Sigmoid colon (tissue), 4 donors: Measurements from ENCODE around the gene GHSR.

Source experiments
- CTCF ChIP-seq, 4 experiments: fragments of 450-650 bp in 3 of 4; fragments of 200-600 bp in 1 of 4; IDR thresholded peaks; one replicate each; pipeline ENCODE4 v1.5.1; 2016 to 2019; ENCODE audit warnings: antibody characterized with exemption in 4 of 4, mild to moderate bottlenecking in 3 of 4, moderate library complexity in 2 of 4
- EP300 ChIP-seq, 4 donors: sonication (generic); formaldehyde crosslinking; IDR thresholded peaks; one replicate each; pipeline ENCODE4 v1.6.1; 2017; ENCODE audit warnings: antibody characterized with exemption in 4 of 4
- POLR2A ChIP-seq, 2 donors: fragments of 450-650 bp; IDR thresholded peaks; one replicate each; pipeline ENCODE4 v1.6.1; 2016; ENCODE audit warnings: antibody characterized with exemption in 2 of 2, mild to moderate bottlenecking in 2 of 2, moderate library complexity in 2 of 2

GRCh38 chr3:172402090-172402489, 46.2 kb downstream of the GHSR start:
- no peak for TF ChIP-seq EP300 (IDR thresholded peaks at IDR 0.05)
- no peak for TF ChIP-seq CTCF (IDR thresholded peaks at IDR 0.05)
- TF ChIP-seq POLR2A (IDR thresholded peaks at IDR 0.05), result no peak
